HEK293 (cell line): Measurements from ENCODE around the gene LDLR.
"Not testable (repeated sequence)": the region's sequence is repeated elsewhere in the genome, so short reads cannot be mapped to it uniquely, and the experiment has no call there.

Experiments
- HOXA7 ChIP-seq: sonication (generic); formaldehyde crosslinking; IDR thresholded peaks from 2 replicates; pipeline ENCODE4 v1.8.1; 2022; ENCODE audit warnings: missing genetic modification reagents, borderline replicate concordance
- HOXD13 ChIP-seq: sonication (generic); formaldehyde crosslinking; IDR thresholded peaks from 2 replicates; pipeline ENCODE4 v1.8.0; 2022; ENCODE audit warnings: missing genetic modification reagents, borderline replicate concordance
- OVOL3 ChIP-seq: fragments of 450-650 bp; formaldehyde crosslinking; IDR thresholded peaks from 2 replicates; pipeline ENCODE4 v1.5.1; 2016; ENCODE audit warnings: missing biosample characterization, missing genetic modification characterization
- REPIN1 ChIP-seq: fragments of 450-650 bp; formaldehyde crosslinking; IDR thresholded peaks from 2 replicates; pipeline ENCODE4 v1.5.1; 2017; ENCODE audit warnings: missing biosample characterization, missing genetic modification characterization, low read depth
- ZNF350 ChIP-seq: fragments of 450-650 bp; formaldehyde crosslinking; IDR thresholded peaks from 2 replicates; pipeline ENCODE4 v1.5.0; 2017; ENCODE audit warnings: missing biosample characterization, mild to moderate bottlenecking, missing genetic modification characterization
- ZNF530 ChIP-seq: fragments of 450-650 bp; formaldehyde crosslinking; IDR thresholded peaks from 2 replicates; pipeline ENCODE4 v1.5.1; 2016; ENCODE audit warnings: low read depth, missing biosample characterization, missing genetic modification characterization
- ZNF76 ChIP-seq: fragments of 450-650 bp; formaldehyde crosslinking; IDR thresholded peaks from 2 replicates; pipeline ENCODE4; 2016; ENCODE audit warnings: low read depth, missing biosample characterization, missing genetic modification characterization, borderline replicate concordance
- TF ChIP-seq, protein P1 (sequence below): fragments of 450-650 bp; formaldehyde crosslinking; IDR thresholded peaks from 2 replicates; pipeline ENCODE4 v1.5.1; 2016; ENCODE audit warnings: missing biosample characterization, missing genetic modification characterization

DNA sequence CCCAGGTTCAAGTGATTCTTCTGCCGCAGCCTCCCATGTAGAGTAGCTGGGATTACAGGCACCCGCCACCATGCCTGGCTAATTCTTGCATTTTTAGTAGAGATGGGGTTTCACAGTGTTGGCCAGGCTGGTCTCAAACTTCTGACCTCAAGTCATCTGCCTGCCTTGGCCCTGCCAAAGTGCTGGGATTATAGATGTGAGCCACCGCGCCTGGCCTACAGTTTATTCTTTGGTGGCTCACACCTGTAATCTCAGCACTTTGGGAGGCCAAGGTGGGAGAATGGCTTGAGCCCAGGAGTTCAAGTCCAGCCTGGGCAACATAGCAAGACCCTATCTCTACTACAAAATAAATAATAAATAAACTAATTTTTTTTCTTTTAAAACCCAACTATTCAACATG, 34.9 kb downstream of the LDLR start:
- TF ChIP-seq HOXD13 (CRISPR knock-in tag); REPIN1 (tag by site-specific recombination); ZNF530 (tag by site-specific recombination); ZNF76 (tag by site-specific recombination); ZNF350 (tag by site-specific recombination); OVOL3 (tag by site-specific recombination); HOXA7 (CRISPR knock-in tag): not testable (repeated sequence)
- TF ChIP-seq, protein P1, sequence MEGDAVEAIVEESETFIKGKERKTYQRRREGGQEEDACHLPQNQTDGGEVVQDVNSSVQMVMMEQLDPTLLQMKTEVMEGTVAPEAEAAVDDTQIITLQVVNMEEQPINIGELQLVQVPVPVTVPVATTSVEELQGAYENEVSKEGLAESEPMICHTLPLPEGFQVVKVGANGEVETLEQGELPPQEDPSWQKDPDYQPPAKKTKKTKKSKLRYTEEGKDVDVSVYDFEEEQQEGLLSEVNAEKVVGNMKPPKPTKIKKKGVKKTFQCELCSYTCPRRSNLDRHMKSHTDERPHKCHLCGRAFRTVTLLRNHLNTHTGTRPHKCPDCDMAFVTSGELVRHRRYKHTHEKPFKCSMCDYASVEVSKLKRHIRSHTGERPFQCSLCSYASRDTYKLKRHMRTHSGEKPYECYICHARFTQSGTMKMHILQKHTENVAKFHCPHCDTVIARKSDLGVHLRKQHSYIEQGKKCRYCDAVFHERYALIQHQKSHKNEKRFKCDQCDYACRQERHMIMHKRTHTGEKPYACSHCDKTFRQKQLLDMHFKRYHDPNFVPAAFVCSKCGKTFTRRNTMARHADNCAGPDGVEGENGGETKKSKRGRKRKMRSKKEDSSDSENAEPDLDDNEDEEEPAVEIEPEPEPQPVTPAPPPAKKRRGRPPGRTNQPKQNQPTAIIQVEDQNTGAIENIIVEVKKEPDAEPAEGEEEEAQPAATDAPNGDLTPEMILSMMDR: not testable (repeated sequence)
